Kidney tubule cell (primary cell): Measurements from ENCODE around the gene RNF144B.
A peak's percentile ranks its signal among the peaks of the same experiment; 100 is the strongest.

ENCODE experiments used
- DNase-seq: peaks from one replicate; pipeline ENCODE4 v3.0.0-alpha.2; 2018; ENCODE audit warnings: low spot score

RNF144B gene

GRCh38 chr6:18488004-18488403, 100.9 kb downstream of the RNF144B start:
- DNase-seq, result no peak

GRCh38 chr6:18488526-18489270, 101.5 kb downstream of the RNF144B start:
- DNase-seq, result peak; percentile 74

- no peak for DNase-seq
Observed at GRCh38 chr6:18489335-18489734, 102.2 kb downstream of the RNF144B start.

DNA sequence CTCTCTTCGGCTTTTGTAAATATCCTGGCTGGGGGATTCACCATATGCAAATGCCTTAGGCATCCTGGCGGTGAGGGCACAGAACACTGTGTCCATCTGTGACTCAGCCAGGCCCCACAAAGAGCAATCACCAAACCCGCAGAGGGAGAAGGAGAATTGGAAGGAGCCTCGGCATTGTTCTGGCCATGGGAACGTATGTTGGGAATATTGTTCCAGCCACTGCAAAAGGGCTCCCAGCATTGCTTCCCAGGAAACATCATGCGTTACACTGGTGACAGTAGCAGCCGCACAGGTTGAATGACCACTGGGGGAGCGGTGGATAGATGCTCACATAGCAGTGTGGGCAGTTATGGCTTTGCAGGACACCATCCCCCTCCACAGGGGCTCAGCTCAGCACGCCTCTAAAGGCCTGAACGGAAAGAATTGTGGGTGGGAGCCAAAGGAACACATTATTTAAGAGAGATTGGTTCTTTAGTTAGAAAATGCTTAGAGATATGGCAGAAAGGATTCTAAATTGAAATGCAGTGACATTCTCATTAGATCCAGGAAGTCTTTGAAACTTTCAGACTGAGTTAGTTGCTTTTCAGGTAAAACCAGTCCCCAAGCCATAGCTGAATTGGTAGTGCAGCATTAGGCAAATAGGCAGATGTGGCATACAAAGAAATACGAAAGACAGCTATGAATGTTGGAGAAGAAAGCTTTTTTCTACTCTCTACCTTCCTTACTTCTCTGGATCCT, 104.3 kb downstream of the RNF144B start:
- DNase-seq, result peak; percentile 83

DNA sequence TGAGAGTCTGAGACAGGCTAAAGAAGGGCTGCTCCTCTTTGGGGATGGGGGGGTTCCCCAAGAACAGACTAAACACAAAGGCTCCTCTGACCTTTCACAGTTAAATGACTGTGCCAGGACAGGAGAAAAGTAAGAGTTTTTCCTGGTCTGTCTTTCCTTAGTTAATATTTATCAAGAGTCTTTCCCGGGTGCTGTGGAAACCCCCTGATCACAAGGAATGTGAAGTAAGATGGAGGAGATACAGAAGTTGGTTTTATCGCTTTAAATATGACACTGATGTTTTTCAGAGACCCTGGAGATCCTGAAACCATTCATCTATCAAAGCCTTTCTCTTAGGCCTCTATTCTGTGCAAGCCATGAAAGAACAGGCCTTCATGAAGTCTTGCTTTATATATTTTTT, 105.8 kb downstream of the RNF144B start:
- peak; percentile 95 for DNase-seq

- peak; percentile 97 for DNase-seq
Observed at GRCh38 chr6:18493382-18493891, 106.3 kb downstream of the RNF144B start.

GRCh38 chr6:18493925-18494324, 106.8 kb downstream of the RNF144B start:
- peak; percentile 25 for DNase-seq

DNA sequence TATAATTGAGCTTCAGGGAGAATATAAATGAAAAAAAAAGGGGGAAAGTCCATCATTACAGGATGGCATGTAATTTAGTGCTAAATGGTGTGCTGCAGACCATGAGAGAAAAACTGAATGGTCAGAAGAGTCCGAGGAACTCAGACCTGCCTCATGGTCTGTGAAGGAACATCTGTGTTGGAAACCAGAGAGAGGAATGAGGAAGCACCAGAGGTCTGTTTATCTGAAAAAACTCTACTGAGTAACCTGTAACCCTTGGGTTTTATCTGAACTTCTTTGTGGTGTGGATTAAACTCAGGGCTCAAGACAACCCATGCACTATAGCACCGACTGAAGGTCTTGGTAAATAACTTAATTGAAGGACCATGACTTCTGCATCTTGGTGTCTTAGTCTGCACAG, 108.1 kb downstream of the RNF144B start:
- peak; percentile 85 for DNase-seq

DNA sequence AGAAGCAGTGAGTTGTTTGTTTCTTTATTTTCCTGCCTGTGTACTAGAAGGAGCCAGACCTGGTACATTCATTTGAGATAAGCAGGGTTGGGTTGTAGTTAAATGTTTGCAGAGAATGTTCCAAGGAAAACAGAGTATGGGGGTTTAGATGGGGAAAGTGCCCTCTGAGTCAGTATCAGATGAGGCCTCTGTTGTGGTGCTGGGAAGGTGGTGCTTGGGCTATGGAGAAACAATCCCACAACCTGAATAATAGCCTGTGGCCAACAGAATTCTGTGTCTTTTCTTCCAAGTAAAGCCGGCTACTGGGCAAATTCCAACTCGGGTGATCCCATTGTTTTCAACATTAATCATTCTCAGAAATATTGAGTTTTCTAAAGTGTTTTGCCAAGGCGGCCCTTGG, 109.3 kb downstream of the RNF144B start:
- DNase-seq, result peak; percentile 66

GRCh38 chr6:18497006-18497405, 109.9 kb downstream of the RNF144B start:
- no peak for DNase-seq

DNA sequence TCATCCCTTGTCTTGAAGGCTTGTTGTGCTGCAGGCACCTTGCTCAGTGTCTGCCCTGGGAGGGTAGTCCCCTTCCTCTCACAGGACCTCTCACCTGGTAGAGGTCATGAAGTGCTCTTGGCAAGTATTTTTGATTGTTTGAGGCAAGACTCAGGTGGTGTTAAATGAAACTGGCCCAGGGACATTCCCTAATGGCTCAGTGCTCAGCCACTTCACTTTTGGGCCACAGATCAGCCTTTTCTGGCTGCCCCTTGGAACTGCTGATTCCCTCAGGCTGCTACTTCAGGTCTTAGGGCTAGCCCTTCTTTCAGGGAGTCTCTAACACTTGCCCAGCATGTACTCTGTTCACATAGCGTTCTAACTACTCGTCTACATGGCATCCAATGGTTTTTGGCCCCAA, 111.3 kb downstream of the RNF144B start:
- DNase-seq, result no peak

- no peak for DNase-seq
Observed at GRCh38 chr6:18500921-18501662, 113.9 kb downstream of the RNF144B start.

DNA sequence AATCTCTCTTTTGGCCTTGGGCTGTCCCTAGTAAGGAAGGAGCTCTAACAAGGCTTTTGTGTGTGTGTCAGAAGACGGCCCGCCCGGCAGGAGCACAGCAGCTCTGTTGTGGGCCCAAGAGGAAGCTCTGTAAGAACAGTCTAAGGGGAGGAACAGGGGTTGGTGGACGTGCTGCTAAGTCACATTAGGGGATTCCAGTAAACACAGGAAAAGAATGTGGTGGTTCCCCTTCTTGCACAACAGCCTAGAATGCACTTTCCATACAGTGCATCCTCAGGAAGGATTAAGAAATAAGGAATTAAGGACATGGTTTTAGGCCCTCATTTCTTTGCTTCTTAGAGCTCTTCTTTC, 114.5 kb downstream of the RNF144B start:
- peak; percentile 87 for DNase-seq

DNA sequence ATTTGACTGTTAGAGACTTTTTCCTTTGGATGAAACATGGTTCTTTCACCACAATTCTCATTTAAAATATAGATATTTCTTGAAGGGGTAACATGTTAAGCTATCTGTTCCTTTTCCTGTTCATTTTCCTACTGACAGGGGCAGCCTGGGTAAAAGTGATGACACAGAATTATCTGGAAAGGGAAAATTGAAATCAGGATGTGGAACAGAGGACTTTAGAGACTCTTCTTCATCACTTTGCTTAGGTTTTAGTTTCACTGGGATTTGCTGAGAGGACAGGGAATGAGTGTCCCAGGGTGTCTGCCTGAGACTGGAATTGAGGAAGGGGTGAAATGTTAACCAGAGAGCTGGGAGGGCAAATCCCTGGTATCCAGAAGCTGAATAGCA, 116.0 kb downstream of the RNF144B start:
- no peak for DNase-seq

GRCh38 chr6:18503593-18504231, 116.6 kb downstream of the RNF144B start:
- DNase-seq, result peak; percentile 94

DNA sequence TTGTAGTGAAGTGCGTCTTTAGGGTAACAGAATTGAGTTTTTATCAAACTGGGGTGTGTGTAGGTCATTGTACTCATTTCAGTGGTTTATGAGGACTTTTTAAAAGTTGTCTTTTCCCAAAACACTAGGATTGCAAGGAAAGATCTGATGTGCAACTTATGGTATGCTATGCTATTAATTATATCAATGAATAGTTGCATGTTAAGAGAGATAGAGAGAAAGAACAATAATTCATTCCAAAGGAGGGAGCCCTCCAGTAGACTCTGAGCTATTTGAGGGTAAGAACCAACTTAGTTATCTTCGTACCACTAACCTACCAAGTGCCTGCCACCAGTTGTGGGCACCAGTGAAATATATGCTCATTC, 117.1 kb downstream of the RNF144B start:
- DNase-seq, result no peak

DNA sequence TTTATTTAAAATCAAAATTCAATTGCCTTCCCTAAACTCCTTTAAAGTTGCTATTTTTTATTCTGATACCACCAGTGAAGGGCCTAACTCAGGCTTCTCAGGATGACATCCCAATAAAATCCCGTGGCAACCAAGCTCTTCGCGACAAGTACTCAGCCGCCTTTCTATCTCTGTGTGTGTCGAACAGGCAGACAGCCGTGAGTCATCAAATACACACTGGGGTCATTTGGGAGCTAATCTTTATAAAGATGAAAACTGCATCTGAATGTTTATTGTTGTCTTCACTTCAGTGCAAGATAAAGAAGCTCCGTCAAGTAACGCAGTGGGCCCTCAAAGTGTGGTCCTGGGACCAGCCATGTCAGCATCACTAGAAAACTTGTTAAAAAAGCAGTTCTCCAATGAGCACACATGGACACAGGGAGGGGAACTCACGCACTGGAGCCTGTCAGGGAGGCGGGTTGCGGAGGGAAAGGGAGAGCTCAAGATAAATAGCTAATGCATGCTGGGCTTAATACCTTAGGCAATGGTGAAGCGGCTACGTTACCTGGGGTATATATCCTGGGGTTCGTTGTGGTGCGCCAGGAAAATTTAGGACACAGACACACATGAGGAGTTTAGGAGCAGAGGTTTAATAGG, 119.3 kb downstream of the RNF144B start:
- no peak for DNase-seq

GRCh38 chr6:18507018-18507415, 119.9 kb downstream of the RNF144B start:
- DNase-seq, result no peak

- no peak for DNase-seq
Observed at GRCh38 chr6:18507561-18507960, 120.4 kb downstream of the RNF144B start.

- peak; percentile 14 for DNase-seq
Observed at GRCh38 chr6:18509871-18510643, 122.9 kb downstream of the RNF144B start.

- no peak for DNase-seq
Observed at GRCh38 chr6:18510644-18511033, 123.5 kb downstream of the RNF144B start.
